ENCODE data around the gene COL13A1.

The COL13A1 gene

DNA sequence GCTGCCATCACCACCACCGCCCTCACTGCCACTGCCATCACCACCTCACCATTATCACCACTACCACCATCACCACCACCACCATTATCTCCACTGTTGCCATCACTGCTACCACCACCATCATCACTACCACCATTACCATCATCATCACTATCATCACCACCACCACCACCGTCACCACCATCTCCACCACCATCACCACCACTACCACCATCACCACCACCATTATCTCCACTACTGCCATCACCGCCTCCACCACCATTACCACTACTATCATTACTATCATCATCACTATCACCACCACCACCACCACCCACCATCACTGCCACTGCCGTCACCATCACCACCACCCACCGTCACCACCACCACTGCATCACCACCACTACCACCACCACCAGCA, 9.9 kb upstream of the COL13A1 start:
- DNase-seq (ENCODE audit: low read depth), result no peak

DNA sequence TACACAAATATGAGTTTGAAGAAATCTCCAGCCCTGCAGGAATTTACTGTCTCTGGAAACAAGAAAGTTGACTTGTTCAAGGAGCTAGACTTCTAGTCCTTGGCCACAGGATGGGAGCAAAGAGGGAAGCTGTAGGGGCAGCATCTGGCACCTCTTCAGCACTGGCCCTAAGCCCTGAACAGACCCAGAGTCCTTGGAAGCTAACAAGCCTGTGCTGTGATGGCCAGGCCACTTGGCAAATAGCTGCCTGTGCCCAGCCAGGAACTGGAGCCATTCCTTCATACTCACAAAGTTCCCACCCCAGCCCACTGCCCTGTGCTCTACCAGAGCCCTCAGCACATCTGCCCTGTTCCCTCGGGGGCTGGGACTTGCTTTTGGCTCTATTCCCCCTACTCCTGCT, 9.4 kb upstream of the COL13A1 start:
- no peak for DNase-seq (ENCODE audit: low read depth)

- DNase-seq (ENCODE audit: low read depth), result no peak
Measured at GRCh38 chr10:69794673-69795072, 7.0 kb upstream of the COL13A1 start.

- DNase-seq (ENCODE audit: low read depth), result no peak
Measured at GRCh38 chr10:69795242-69795934, 6.3 kb upstream of the COL13A1 start.

DNA sequence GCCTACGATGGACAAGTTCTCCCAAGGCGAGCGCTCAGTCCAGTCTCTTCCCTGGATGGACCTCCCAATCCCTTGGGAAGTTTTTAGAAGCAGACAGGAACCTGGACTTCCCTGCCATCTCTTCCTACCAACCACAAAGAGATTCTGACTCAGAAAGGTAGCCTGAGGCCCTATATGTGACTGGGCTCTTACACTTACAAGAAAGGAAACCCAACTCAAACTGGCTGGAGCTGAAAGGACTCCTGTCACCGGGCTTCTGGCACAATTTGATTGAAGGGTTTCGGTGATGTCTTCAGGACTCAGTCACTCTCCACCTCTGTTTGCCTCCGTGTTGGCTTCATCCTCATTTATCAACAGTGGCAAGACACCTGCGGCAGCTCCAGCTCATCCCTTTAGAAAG, 3.7 kb upstream of the COL13A1 start:
- DNase-seq (ENCODE audit: low read depth), result no peak

- peak; percentile 38 for DNase-seq (ENCODE audit: low read depth)
Measured at GRCh38 chr10:69800109-69800508, 1.6 kb upstream of the COL13A1 start.

- no peak for DNase-seq (ENCODE audit: low read depth)
Measured at GRCh38 chr10:69800665-69801064, 1.0 kb upstream of the COL13A1 start.

GRCh38 chr10:69801094-69801433, 642 bp upstream of the COL13A1 start:
- DNase-seq (ENCODE audit: low read depth), result peak; percentile 35

GRCh38 chr10:69802424-69803161, 887 bp downstream of the COL13A1 start:
- DNase-seq (ENCODE audit: low read depth), result peak; percentile 14

DNA sequence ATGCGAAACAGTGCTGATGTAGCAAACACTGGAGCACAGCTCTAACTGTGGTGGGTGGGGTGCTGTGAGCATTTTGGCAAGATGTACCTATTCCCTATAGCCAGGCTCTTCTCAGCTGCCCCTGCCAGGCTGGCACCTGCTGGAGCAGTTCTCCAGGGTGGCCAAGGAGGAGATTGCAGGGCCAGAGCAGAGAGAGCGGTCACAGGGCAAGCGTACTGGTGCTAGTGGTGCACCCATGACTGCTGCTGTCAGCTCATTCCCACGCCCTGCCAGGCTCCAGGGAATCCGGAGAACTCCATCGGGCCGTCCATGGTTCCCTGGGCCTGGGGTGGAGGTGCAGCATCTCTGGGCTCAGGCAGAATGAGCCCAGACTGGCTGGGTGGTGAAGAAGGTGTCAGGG, 2.1 kb downstream of the COL13A1 start:
- no peak for DNase-seq (ENCODE audit: low read depth)

DNA sequence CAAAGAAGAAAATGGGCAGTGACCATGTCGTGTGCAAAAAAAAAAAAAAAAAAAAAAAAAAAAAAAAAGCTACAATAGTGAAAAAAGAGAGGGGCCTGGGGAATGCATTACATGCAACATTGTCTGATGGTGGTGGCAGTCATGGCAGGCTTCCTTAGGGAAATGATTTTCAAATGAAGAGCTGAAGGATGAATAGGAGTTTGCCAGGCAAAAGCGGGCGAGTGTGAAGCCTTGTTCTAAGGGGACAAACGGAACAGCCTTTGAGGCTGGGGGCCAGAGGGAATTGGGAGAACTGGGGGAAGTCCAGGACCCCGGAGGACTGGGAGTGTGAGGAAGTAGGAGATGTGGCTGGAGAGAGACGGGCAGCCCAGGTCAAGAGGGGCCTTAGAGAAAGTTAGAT, 3.1 kb downstream of the COL13A1 start:
- DNase-seq (ENCODE audit: low read depth), result no peak

GRCh38 chr10:69807122-69807521, 5.4 kb downstream of the COL13A1 start:
- DNase-seq (ENCODE audit: low read depth), result peak; percentile 56

DNA sequence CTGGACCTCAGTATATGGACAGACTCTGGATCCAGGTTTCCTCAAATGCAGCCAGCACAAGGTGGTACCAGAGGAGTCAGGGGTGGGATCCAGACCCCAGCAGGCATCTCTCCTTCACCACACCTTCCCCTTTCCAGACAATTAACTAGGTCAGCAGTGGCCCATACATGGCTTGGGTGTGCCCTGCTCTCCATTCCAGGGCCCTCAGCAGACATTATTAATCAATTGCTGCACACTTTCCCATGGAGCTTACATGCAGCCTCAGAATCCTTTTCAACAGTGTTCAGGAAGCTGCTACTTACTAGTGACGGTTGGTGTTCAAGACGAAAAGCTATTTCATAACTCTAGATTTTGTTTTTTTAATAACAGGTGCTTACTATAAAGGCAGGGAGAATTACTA, 6.0 kb downstream of the COL13A1 start:
- peak; percentile 34 for DNase-seq (ENCODE audit: low read depth)

DNA sequence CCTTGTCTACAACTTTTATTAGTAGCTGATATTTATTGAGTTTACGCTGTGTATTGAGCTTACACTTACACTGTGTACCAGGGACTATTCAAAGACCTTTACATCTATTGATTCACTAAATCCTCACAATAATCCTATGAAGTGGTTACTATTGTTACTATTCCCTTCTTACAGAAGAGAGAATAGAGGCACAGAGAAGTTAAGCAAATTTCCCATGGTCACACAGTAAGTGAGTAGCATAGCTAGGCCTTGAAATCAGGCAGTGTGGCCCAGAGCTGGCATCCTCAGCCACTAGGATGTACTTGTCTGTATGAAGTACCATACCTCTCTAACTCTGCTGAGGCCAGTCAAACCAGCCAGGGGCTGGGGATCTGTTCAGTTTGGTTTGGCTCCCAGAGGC, 7.6 kb downstream of the COL13A1 start:
- DNase-seq (ENCODE audit: low read depth), result no peak

GRCh38 chr10:69810097-69810496, 8.4 kb downstream of the COL13A1 start:
- DNase-seq (ENCODE audit: low read depth), result no peak

DNA sequence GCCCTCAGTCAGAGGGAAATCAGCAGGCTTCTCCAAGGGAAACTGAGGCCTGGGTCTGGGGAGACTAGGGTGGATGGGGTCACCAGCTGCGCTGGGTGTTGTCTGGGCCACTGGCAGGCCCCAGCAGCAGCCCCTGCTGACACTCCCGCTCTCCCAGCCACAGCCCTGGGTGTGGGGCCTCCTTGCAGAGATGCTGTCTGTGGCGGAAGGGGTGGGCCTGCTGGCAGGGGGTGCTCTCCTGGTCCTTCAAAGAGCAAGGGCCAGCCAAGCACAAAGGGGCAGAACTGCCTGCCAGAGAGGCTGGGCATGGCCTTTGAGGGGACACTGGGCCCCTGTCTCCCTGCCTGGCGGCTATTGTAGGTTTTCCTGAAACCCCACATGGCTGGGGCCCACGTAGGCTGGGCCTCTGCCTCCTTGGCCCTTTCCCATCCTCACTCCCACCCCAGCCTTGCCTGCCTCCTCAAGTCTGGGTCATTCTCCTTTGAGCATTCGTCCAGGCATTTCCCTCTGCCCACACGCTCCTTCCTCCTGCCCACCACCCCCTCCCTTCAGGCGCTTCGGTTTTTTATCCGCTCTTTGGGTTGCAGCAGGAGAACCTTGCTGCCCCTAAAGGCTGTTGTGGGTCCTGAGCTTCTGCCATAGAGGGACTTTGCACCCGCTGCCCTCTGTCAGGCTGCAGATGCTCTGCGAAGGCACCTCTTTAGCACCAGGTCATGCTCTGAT, 9.1 kb downstream of the COL13A1 start:
- no peak for DNase-seq (ENCODE audit: low read depth)

DNA sequence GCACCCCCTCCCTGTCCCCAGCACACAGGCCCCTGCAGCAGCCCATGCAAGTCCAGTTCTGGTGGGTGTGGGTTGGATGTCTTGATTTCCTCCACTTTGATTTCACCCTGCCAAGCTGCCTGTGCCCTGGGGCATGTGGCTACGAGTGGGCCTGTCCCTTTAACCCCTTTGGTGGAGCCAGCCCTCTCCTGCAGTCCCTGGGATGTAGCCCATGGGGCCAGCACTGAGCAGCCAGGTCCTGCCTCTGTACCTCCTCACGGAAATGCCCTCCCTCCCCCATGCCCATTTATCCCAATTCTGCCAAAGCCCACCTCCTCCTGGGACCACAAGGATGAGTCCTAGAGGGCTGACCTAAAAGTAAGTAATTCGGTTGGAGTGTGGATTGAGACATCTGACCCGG, 11.9 kb downstream of the COL13A1 start:
- DNase-seq (ENCODE audit: low read depth), result no peak

- DNase-seq (ENCODE audit: low read depth), result no peak
Measured at GRCh38 chr10:69814251-69814650, 12.5 kb downstream of the COL13A1 start.

GRCh38 chr10:69815104-69815503, 13.4 kb downstream of the COL13A1 start:
- DNase-seq (ENCODE audit: low read depth), result no peak

- DNase-seq (ENCODE audit: low read depth), result no peak
Measured at GRCh38 chr10:69816521-69816920, 14.8 kb downstream of the COL13A1 start.

DNA sequence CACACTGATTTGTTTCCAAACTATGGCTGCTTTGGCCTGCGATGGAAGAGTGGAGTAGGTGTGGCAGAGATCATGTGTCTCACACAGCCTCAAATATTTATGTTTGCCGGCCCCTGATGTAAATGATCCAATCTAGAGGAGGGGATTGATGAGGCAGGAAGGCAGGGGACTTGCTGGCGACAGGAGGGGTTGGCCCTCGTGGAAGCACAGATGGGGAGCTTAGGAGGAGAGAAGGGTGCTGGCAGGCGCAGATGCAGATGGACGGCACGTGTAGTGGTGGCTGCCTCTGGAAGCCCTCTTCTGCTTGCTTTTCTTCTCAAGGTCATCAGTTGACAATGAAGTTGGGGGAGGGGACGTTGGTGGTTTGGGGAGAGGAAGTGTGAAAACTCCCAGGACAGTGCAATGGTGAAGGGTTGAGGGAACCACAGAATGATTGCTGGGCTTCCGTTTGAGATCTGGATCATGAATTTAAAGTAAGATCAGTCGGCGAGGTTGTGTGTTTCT, 15.4 kb downstream of the COL13A1 start:
- no peak for DNase-seq (ENCODE audit: low read depth)

DNA sequence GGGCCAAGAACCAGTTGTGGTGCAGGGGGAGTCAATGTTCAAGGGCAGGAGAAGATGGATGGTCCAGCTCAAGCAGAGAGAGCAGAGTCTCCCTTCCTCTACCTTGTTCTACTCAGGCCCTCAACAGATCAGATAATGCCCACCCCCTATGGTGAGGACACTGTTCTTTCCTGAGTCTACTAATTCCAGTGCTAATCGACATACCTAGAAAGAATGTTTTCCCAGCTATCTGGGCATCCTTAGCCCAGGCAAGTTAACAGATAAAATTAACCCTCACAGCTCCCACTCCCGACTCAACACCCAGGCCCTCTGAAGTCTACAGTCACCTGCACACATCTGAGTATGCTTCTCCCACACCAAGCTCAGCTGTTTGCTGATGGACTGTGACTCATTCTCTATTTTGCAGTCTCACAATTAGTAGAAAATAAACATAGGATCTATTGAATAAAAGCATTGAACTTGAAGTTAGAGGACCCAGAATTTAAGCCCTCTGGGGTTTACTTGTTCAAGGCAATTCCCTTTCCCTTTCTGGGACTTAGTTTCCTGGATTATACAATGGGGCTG, 17.1 kb downstream of the COL13A1 start:
- no peak for DNase-seq (ENCODE audit: low read depth)

Data from amniotic epithelial cell (primary cell).